Mesenchymal stem cell (in vitro differentiated cells and primary cell): ENCODE data around the gene AGTR1.

Experiments
- DNase-seq: peaks from one replicate; pipeline ENCODE4 v3.0.0-alpha.2; 2013
- H2AFZ ChIP-seq: one replicate; pipeline ENCODE4 v1.6.1; 2013; ENCODE audit warnings: low read depth, mild to moderate bottlenecking, control low read depth, inconsistent platforms, low read length, moderate library complexity
- H2AK5ac ChIP-seq: 2 replicates; pipeline ENCODE4 v1.6.1; 2013; ENCODE audit warnings: low read length, moderate library complexity, mild to moderate bottlenecking, inconsistent platforms; ENCODE audit not compliant: severe bottlenecking
- H2BK120ac ChIP-seq: one replicate; pipeline ENCODE4 v1.6.1; 2013; ENCODE audit warnings: low read depth, mild to moderate bottlenecking, inconsistent platforms, low read length, moderate library complexity
- H2BK12ac ChIP-seq, 2 experiments: one replicate each; pipeline ENCODE4 v1.6.1; 2013; ENCODE audit warnings: inconsistent platforms in 2 of 2, low read length in 2 of 2, mild to moderate bottlenecking in 2 of 2, moderate library complexity in 2 of 2, control low read depth in 1 of 2
- H2BK15ac ChIP-seq: one replicate; pipeline ENCODE4 v1.6.1; 2013; ENCODE audit warnings: mild to moderate bottlenecking, low read depth, inconsistent platforms; ENCODE audit not compliant: poor library complexity, severe bottlenecking
- H2BK5ac ChIP-seq: 2 replicates; pipeline ENCODE4 v1.6.1; 2013; ENCODE audit warnings: low read depth, mild to moderate bottlenecking, low read length, control low read depth, inconsistent platforms; ENCODE audit not compliant: poor library complexity, severe bottlenecking
- H3K14ac ChIP-seq, 2 experiments: one replicate each; pipeline ENCODE4 v1.6.1; 2013; ENCODE audit warnings: inconsistent platforms in 2 of 2, low read length in 2 of 2, control low read depth in 1 of 2, mild to moderate bottlenecking in 1 of 2, moderate library complexity in 1 of 2
- H3K18ac ChIP-seq, 2 experiments: one replicate each; pipeline ENCODE4 v1.6.1; 2013; ENCODE audit warnings: inconsistent platforms in 2 of 2, low read length in 2 of 2, control low read depth in 1 of 2, low read depth in 1 of 2, mild to moderate bottlenecking in 1 of 2
- H3K23ac ChIP-seq, 2 experiments: one replicate each; pipeline ENCODE4 v1.6.1; 2013; ENCODE audit warnings: inconsistent platforms in 2 of 2, low read length in 2 of 2, mild to moderate bottlenecking in 2 of 2, moderate library complexity in 2 of 2, control low read depth in 1 of 2
- H3K27ac ChIP-seq: 2 replicates; pipeline ENCODE4 v1.5.1; 2013; ENCODE audit warnings: mild to moderate bottlenecking, moderate library complexity, low read length, control low read depth, inconsistent platforms; ENCODE audit not compliant: poor library complexity, severe bottlenecking
- H3K27me3 ChIP-seq, 2 experiments: 2 replicates each; pipeline versions ENCODE4 v1.6.1 to v1.7.0; 2013; ENCODE audit warnings: low read length in 2 of 2, mild to moderate bottlenecking in 2 of 2, moderate library complexity in 2 of 2, control low read depth in 1 of 2, inconsistent platforms in 1 of 2; ENCODE audit not compliant: control insufficient read depth in 1 of 2, insufficient read depth in 1 of 2
- H3K36me3 ChIP-seq, 2 experiments: 2 replicates each; pipeline versions ENCODE4 v1.6.1 to v1.7.0; 2013; ENCODE audit warnings: low read length in 2 of 2, control low read depth in 1 of 2, inconsistent platforms in 1 of 2, low read depth in 1 of 2, mild to moderate bottlenecking in 1 of 2; ENCODE audit not compliant: insufficient read depth in 2 of 2, control insufficient read depth in 1 of 2
- H3K4ac ChIP-seq, 2 experiments: one replicate each; pipeline ENCODE4 v1.6.1; 2013; ENCODE audit warnings: inconsistent platforms in 2 of 2, low read length in 2 of 2, mild to moderate bottlenecking in 2 of 2, moderate library complexity in 2 of 2, control low read depth in 1 of 2, low read depth in 1 of 2
- H3K4me1 ChIP-seq: 2 replicates; pipeline ENCODE4 v1.6.1; 2013; ENCODE audit warnings: low read depth, low read length, control low read depth; ENCODE audit not compliant: control insufficient read depth, insufficient read depth
- H3K4me2 ChIP-seq: 2 replicates; pipeline ENCODE4 v1.6.1; 2013; ENCODE audit warnings: low read length, mild to moderate bottlenecking, inconsistent platforms; ENCODE audit not compliant: poor library complexity, severe bottlenecking
- H3K4me3 ChIP-seq, 2 experiments: 2 replicates each; pipeline versions ENCODE4 v1.5.1 to v1.7.0; 2013; ENCODE audit warnings: low read length in 2 of 2, mild to moderate bottlenecking in 2 of 2, control low read depth in 1 of 2, low read depth in 1 of 2; ENCODE audit not compliant: insufficient read depth in 1 of 2
- H3K79me1 ChIP-seq: replicated peaks from 2 replicates; pipeline ENCODE4 v1.6.1; 2013; ENCODE audit warnings: mild to moderate bottlenecking, control low read depth, low read length, inconsistent platforms; ENCODE audit not compliant: poor library complexity, severe bottlenecking
- H3K9ac ChIP-seq: 2 replicates; pipeline ENCODE4 v1.7.0; 2013; ENCODE audit warnings: mild to moderate bottlenecking, low read length, moderate library complexity
- H3K9me3 ChIP-seq: 2 replicates; pipeline ENCODE4 v1.7.0; 2013; ENCODE audit warnings: mild to moderate bottlenecking, low read length; ENCODE audit not compliant: control insufficient read depth
- H4K8ac ChIP-seq: one replicate; pipeline ENCODE4 v1.6.1; 2013; ENCODE audit warnings: inconsistent platforms, mild to moderate bottlenecking, low read length, moderate library complexity
- H4K91ac ChIP-seq: one replicate; pipeline ENCODE4 v1.6.1; 2013; ENCODE audit warnings: mild to moderate bottlenecking, low read length, inconsistent platforms
- WGBS: methylation state at CpG from one replicate; pipeline ENCODE4 v1.1.7; 2013; ENCODE audit warnings: mixed read lengths; 5-methylcytosine and 5-hydroxymethylcytosine counted together

Gene AGTR1

DNA sequence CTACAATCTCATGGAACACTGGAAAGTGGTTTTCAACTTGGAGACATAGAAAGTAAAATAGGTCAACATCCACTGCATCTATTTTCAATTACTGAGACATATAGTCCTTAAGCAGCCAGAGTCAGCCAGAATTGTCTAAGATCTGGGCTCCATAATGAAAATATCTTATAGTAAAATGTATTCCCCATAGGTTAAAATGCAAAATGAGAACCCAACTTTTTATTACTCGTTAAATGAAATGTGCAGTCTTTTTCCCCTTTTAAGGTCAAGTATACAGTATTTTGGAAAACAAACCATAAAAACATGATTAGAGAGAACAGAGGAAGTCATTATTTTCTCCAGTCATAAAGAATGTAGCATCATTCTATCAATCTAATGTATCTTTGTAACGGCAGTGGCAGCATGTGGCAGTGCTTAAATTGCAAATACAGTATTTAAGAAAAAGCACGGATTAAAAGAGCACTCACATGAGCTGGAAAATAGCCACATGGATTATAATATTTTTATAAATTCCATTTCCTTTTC lies 65.5 kb downstream of the AGTR1 start:
- no peaks in the 10 kb centered on the region for H3K9me3 ChIP-seq
- no peak overlapping the region for H2BK12ac ChIP-seq
- H3K23ac ChIP-seq = no peak overlapping the region
- H4K91ac ChIP-seq = no peak overlapping the region
- no peak overlapping the region for H2AFZ ChIP-seq
- no peaks in the 10 kb centered on the region for H3K27me3 ChIP-seq
- no peaks in the 10 kb centered on the region for H3K36me3 ChIP-seq
- no peak for DNase-seq
- no peaks in the 10 kb centered on the region for H3K79me1 ChIP-seq
- no peak overlapping the region for H2AK5ac ChIP-seq
- H3K4me2 ChIP-seq = no peak overlapping the region
- H3K18ac ChIP-seq = no peak overlapping the region
- no peak overlapping the region for H3K4me3 ChIP-seq
- no peak overlapping the region for H2BK5ac ChIP-seq
- no peak overlapping the region for H2BK15ac ChIP-seq
- H3K9ac ChIP-seq = no peak overlapping the region
- no peak overlapping the region for H3K14ac ChIP-seq
- no peaks in the 10 kb centered on the region for H3K4me1 ChIP-seq
- no peak overlapping the region for H2BK120ac ChIP-seq
- no CpG with 5 or more reads among the region's 3 CpGs for WGBS
- no peak overlapping the region for H3K4ac ChIP-seq
- H3K27ac ChIP-seq = no peak overlapping the region
- no peak overlapping the region for H4K8ac ChIP-seq

DNA sequence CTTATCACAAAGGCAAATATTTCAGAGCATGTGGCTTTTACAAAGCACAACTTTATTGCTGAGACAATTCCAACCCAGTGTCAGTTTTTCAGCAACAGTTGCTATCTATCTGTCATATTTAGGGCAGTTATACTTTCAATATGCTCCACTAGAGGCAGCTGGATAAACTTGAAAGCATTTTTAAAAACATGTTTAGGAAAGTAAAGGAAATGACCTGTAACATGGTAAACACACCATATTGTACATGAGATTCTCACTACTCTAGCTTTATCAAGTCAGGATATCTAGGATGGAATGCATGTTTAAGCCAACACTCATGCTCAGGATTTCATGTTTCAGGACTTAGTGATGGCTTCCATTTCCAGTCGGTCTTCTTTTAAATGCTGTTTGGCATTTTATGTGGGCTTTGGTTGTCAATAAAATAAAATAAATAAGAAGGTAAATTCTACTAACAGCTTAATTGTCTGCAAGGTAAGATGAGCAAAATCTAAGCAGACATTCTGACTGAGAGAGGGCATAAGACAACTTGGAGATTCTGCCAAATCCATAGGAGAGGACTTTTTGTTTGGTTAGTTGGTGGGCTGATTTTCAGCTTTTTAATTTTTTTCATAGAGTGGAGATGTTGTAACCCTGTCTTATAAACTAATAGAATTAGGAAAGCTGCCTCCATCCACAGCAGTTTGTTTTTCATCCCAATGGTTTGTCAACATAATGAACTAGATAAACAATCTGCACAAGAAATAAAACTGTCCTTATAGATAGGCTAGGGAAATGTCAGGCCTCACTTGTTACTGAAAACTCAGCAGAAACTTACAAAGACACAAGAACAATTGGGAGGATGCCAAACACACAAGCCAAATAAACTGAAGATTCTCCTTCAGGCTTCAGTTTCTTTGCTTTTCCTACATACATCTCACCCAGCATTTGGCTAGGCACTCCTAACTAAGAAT lies 66.6 kb downstream of the AGTR1 start:
- H2AK5ac ChIP-seq = no peak overlapping the region
- H3K14ac ChIP-seq = no peak overlapping the region
- H3K36me3 ChIP-seq = no peaks in the 10 kb centered on the region
- H2AFZ ChIP-seq = no peak overlapping the region
- H2BK15ac ChIP-seq = no peak overlapping the region
- H4K8ac ChIP-seq = no peak overlapping the region
- H3K27ac ChIP-seq = no peak overlapping the region
- H3K9ac ChIP-seq = no peak overlapping the region
- peak; percentile 7 for DNase-seq
- H2BK5ac ChIP-seq = no peak overlapping the region
- no peak overlapping the region for H3K4me3 ChIP-seq
- no peaks in the 10 kb centered on the region for H3K4me1 ChIP-seq
- H3K23ac ChIP-seq = no peak overlapping the region
- H3K9me3 ChIP-seq = no peaks in the 10 kb centered on the region
- no peak overlapping the region for H3K4me2 ChIP-seq
- H2BK12ac ChIP-seq = no peak overlapping the region
- H3K4ac ChIP-seq = no peak overlapping the region
- no peak overlapping the region for H2BK120ac ChIP-seq
- WGBS = 100% methylated on average over 1 of the region's 1 CpG
- no peak overlapping the region for H3K18ac ChIP-seq
- no peak overlapping the region for H4K91ac ChIP-seq
- H3K27me3 ChIP-seq = no peaks in the 10 kb centered on the region
- H3K79me1 ChIP-seq = no peaks in the 10 kb centered on the region

DNA sequence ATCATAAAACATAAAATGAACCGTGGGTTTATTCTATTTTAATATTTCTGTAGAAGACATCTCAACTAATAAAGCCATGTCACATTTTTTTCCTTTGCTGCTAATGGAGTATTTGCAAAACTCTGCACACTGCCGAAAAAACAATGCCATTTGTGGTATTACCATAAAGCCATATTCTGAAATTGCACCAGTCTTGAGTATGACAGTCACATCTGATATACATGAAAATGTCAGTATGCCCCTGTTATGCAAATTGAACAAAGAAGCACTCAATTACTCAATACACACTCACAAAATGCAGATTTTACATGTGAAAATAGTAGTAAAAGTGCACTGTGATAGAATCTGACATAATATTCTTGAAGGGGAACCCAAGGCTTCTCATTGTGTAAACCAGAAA lies 74.7 kb downstream of the AGTR1 start:
- Histone ChIP-seq H2BK15ac (no peak overlapping the region), H3K4me2 (no peak overlapping the region), H3K9ac (no peak overlapping the region), H3K27me3 (no peaks in the 10 kb centered on the region), H3K18ac (no peak overlapping the region), H2BK120ac (no peak overlapping the region), H3K36me3 (no peaks in the 10 kb centered on the region), H4K91ac (no peak overlapping the region), H2BK5ac (no peak overlapping the region), H3K4me1 (no peaks in the 10 kb centered on the region), H3K14ac (no peak overlapping the region), H3K9me3 (no peaks in the 10 kb centered on the region), H3K4me3 (no peak overlapping the region), H3K79me1 (no peaks in the 10 kb centered on the region), H4K8ac (no peak overlapping the region), H3K23ac (no peak overlapping the region), H3K4ac (no peak overlapping the region), H3K27ac (no peak overlapping the region), H2AFZ (no peak overlapping the region), H2BK12ac (no peak overlapping the region), H2AK5ac (no peak overlapping the region)
- DNase-seq = no peak
- 56% methylated on average over 2 of the region's 2 CpGs for WGBS

DNA sequence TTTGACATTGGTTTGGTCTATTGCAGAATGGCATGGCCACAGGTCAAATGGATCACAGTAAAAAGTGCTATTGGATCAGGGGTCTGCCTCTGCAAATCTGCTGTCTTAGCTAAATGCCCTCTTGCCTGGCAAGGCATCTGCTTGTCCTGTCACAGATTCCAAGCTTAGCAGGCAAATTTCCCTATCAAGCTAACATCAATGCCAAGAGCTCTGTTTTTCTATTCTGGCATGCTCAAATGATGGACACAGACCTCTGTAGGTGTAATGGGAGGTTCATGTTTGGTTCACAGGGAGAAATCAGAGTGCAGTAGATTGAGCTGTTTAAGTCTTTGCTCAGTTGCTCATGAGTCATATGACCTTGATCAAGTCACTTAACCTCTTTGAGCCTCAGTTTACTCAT lies 75.1 kb downstream of the AGTR1 start:
- Histone ChIP-seq H4K91ac (no peak overlapping the region), H3K79me1 (no peaks in the 10 kb centered on the region), H2AK5ac (no peak overlapping the region), H2BK120ac (no peak overlapping the region), H3K14ac (no peak overlapping the region), H2BK15ac (no peak overlapping the region), H3K9me3 (no peaks in the 10 kb centered on the region), H2AFZ (no peak overlapping the region), H2BK5ac (no peak overlapping the region), H3K36me3 (no peaks in the 10 kb centered on the region), H3K4ac (no peak overlapping the region), H3K27ac (no peak overlapping the region), H3K4me1 (no peaks in the 10 kb centered on the region), H3K4me2 (no peak overlapping the region), H3K23ac (no peak overlapping the region), H3K9ac (no peak overlapping the region), H2BK12ac (no peak overlapping the region), H3K27me3 (no peaks in the 10 kb centered on the region), H3K4me3 (no peak overlapping the region), H3K18ac (no peak overlapping the region), H4K8ac (no peak overlapping the region)
- DNase-seq = no peak
